ENCODE data around the gene GNA12. TPM values are rescaled to one million over a fixed set of nuclear protein-coding genes. Genes with fewer than 3 reads are reported as not detected.

GNA12 gene
- total and polyA plus RNA-seq, 2 of the 4 experiments (the other 2 are of a cell fraction) = 14.3 to 93.9 TPM

DNA sequence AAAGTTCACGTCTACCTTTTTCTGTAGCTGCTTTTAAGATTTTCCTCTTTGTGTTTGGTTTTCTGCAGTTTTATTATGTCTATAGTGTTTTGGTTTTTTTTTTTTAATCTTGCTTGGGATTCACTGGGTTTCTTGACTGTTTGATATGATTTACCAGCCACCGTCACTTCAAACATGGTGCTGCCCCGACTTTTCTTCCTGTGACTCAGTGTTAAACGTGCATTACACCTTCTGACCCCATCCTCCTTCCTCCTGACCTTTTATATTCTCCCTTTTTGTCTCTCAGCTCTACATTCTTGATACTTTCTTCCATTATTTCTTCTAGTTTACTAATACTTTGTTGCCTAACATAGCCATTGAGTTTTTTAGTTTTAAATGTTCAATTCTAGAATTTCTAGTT, 61.5 kb downstream of the GNA12 start:
- Histone ChIP-seq H3K9me1 (ENCODE audit: insufficient read depth, low read length) (peaks cover 8% of the 10 kb centered on the region; the same call in 1 of the 2 replicates), H2AFZ (replicated peaks; ENCODE audit: low read length, poor library complexity) (no peak overlapping the region), H3K23ac (ENCODE audit: low read depth, low read length) (no peak overlapping the region), H3K14ac (replicated peaks; ENCODE audit: low read depth, low read length) (no peak overlapping the region), H2AK5ac (ENCODE audit: low read depth, low read length) (no peak overlapping the region), H3K4me2 (ENCODE audit: low read depth, low read length) (no peak overlapping the region), H4K5ac (ENCODE audit: low read depth, low read length) (no peak overlapping the region), H3K56ac (ENCODE audit: extremely low read depth, insufficient read depth, low read length) (no peak overlapping the region), H3K4me3 (ENCODE audit: insufficient read depth, low read depth, low read length) (no peak overlapping the region), H3K9ac (ENCODE audit: low read depth, low read length) (no peak overlapping the region), H3K4me1 (ENCODE audit: control insufficient read depth, insufficient read depth, low read length) (peaks cover 5% of the 10 kb centered on the region; the same call in 1 of the 2 replicates), H2BK120ac (ENCODE audit: low read depth, low read length) (no peak overlapping the region), H4K8ac (ENCODE audit: low read depth in 2 of 2, low read length in 2 of 2) (no peak overlapping the region), H3K27me3 (ENCODE audit: control insufficient read depth, insufficient read depth, low read length) (no peaks in the 10 kb centered on the region), H2BK5ac (ENCODE audit: low read depth, low read length, poor library complexity, severe bottlenecking) (no peak overlapping the region), H3K36me3 (ENCODE audit: control insufficient read depth, insufficient read depth, low read length) (peaks cover 18% of the 10 kb centered on the region), H2BK15ac (ENCODE audit: low read depth, low read length) (no peak overlapping the region), H4K20me1 (ENCODE audit: insufficient read depth, low read length) (peaks cover 13% of the 10 kb centered on the region), H3K79me1 (ENCODE audit: low read depth in 1 of 2, low read length in 2 of 2) (peaks cover 33 to 73% of the 10 kb centered on the region in 2 experiments), H4K91ac (ENCODE audit: insufficient read depth, low read depth, low read length) (no peak overlapping the region), H2AK9ac (replicated peaks; ENCODE audit: low read depth, low read length, poor library complexity) (no peak overlapping the region), H2BK20ac (ENCODE audit: low read depth, low read length) (no peak overlapping the region), H3K4ac (ENCODE audit: low read depth, low read length) (no peak overlapping the region), H3K18ac (ENCODE audit: low read depth, low read length) (no peak overlapping the region), H3K27ac (ENCODE audit: insufficient read depth, low read length) (no peak overlapping the region), H3K9me3 (ENCODE audit: control insufficient read depth, insufficient read depth, low read length) (no peaks in the 10 kb centered on the region)
- no TSS peak for BruUV-seq (replicated peaks)
- in situ Hi-C loops (cut with MboI; ENCODE audit: low sequenced_read_pairs) (no loop called here), dilution Hi-C loops (cut with HindIII; ENCODE audit: low sequenced_read_pairs, unreplicated experiment) (no loop called here), intact Hi-C loops (cut with micrococcal nuclease) (no loop called here)
- CTCF ChIA-PET = no interaction called here
- POLR2A ChIA-PET (ENCODE audit: unreplicated experiment) = no interaction called here
- WGBS, 2 experiments (ENCODE audit: extremely low coverage in 2 of 2, insufficient read length in 1 of 2) = 100% methylated on average over 2 of the region's 4 CpGs; no CpG with 5 or more reads in 1 of the 2 experiments
- no peak for TF ChIP-seq MAFK (IDR thresholded peaks at IDR 0.05; ENCODE audit: low read depth, low read length)
- no peak for TF ChIP-seq MAZ (IDR thresholded peaks at IDR 0.05; ENCODE audit: borderline replicate concordance, low read depth, low read length)
- no peak for TF ChIP-seq POLR2A (IDR thresholded peaks at IDR 0.05; ENCODE audit: low read depth, low read length)
- no peak for TF ChIP-seq RAD21 (IDR thresholded peaks at IDR 0.05; ENCODE audit: low read length)
- TF ChIP-seq BHLHE40 (IDR thresholded peaks at IDR 0.05; ENCODE audit: low read depth, low read length) = no peak
- TF ChIP-seq FOS (IDR thresholded peaks at IDR 0.05; ENCODE audit: low read depth, low read length) = no peak
- TF ChIP-seq, protein P1, sequence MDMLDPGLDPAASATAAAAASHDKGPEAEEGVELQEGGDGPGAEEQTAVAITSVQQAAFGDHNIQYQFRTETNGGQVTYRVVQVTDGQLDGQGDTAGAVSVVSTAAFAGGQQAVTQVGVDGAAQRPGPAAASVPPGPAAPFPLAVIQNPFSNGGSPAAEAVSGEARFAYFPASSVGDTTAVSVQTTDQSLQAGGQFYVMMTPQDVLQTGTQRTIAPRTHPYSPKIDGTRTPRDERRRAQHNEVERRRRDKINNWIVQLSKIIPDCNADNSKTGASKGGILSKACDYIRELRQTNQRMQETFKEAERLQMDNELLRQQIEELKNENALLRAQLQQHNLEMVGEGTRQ (IDR thresholded peaks at IDR 0.05; ENCODE audit: low read depth, low read length) = no peak
- no peak for TF ChIP-seq SMC3 (IDR thresholded peaks at IDR 0.05; ENCODE audit: low read depth, low read length)
- no peak for TF ChIP-seq CTCF (conservative IDR thresholded peaks at IDR 0.05; ENCODE audit: low read depth, low read length)
- TF ChIP-seq CHD1 (IDR thresholded peaks at IDR 0.05; ENCODE audit: low read depth, low read length) = no peak
- TF ChIP-seq RFX5 (IDR thresholded peaks at IDR 0.05; ENCODE audit: low read depth, low read length) = no peak
- TF ChIP-seq ELK1 (IDR thresholded peaks at IDR 0.05; ENCODE audit: borderline replicate concordance, low read depth, low read length) = no peak
- TF ChIP-seq NFE2L2 (IDR thresholded peaks at IDR 0.05; ENCODE audit: low read depth, low read length) = no peak
- TF ChIP-seq CEBPB (IDR thresholded peaks at IDR 0.05; ENCODE audit: low read depth, low read length) = no peak
- TF ChIP-seq MXI1 (IDR thresholded peaks at IDR 0.05; ENCODE audit: borderline replicate concordance, low read depth, low read length) = no peak
- TF ChIP-seq RCOR1 (IDR thresholded peaks at IDR 0.05; ENCODE audit: insufficient replicate concordance, low read length) = no peak
- ATAC-seq (ENCODE audit: low read depth) (no peak), DNase-seq (no peak)

All from IMR-90 (cell line).